Panc1 (cell line): ENCODE results near the gene SNAP23. TPM values are rescaled to one million over a fixed set of nuclear protein-coding genes. Genes with fewer than 3 reads are reported as not detected.

Experiments used
- ATAC-seq: fragments of 200-7000 bp; cut with Tn5 transposase; 2 replicates; pipeline ENCODE4 v1.9.1; 2020; ENCODE audit warnings: mild to moderate bottlenecking, moderate library complexity
- BruUV-seq: library from RNA; stranded (reverse); fragments of 400-500 nt; replicated peaks from 2 replicates; lab custom pipeline; 2021; lab: Mats Ljungman, UMichigan
- CTCF ChIA-PET: fragments of 300-600 bp; sonication (Branson Sonifier 250); formaldehyde crosslinking; loops from one replicate; lab custom pipeline; 2022; ENCODE audit warnings: antibody characterized with exemption; lab: Charles Lee
- POLR2A ChIA-PET: fragments of 300-600 bp; sonication (Branson Sonifier 250); formaldehyde crosslinking; loops from one replicate; lab custom pipeline; 2022; ENCODE audit warnings: antibody characterized with exemption; lab: Charles Lee
- DNase-seq: peaks from one replicate; pipeline ENCODE4 v3.0.0-alpha.2; 2010; ENCODE audit warnings: low read depth, low spot score
- H3K27ac ChIP-seq: 2 replicates; pipeline ENCODE4 v1.5.1; 2011; ENCODE audit warnings: mild to moderate bottlenecking, low read length, inconsistent platforms
- H3K27me3 ChIP-seq: fragments of 200-500 bp; sonication (Bioruptor generic); 2 replicates; pipeline ENCODE4 v1.6.0; 2014; ENCODE audit warnings: low read length, inconsistent platforms; ENCODE audit not compliant: control insufficient read depth, insufficient read depth
- H3K36me3 ChIP-seq: fragments of 200-500 bp; sonication (Bioruptor generic); 2 replicates; pipeline ENCODE4 v1.5.1; 2014; ENCODE audit warnings: inconsistent platforms, mild to moderate bottlenecking, low read length, moderate library complexity; ENCODE audit not compliant: control insufficient read depth, insufficient read depth
- H3K4me1 ChIP-seq: 2 replicates; pipeline ENCODE4 v1.5.1; 2011; ENCODE audit warnings: inconsistent platforms, mild to moderate bottlenecking, low read length, moderate library complexity; ENCODE audit not compliant: control insufficient read depth, insufficient read depth
- H3K4me3 ChIP-seq, 2 experiments: 2 replicates each; pipeline ENCODE4 v1.5.1; 2011 to 2012; ENCODE audit warnings: low read depth in 2 of 2, low read length in 2 of 2, mild to moderate bottlenecking in 2 of 2, inconsistent platforms in 1 of 2, moderate library complexity in 1 of 2
- H3K9me3 ChIP-seq: fragments of 200-500 bp; sonication (Bioruptor generic); 2 replicates; pipeline ENCODE4 v1.5.1; 2014; ENCODE audit warnings: low read depth, mild to moderate bottlenecking, inconsistent platforms, low read length, moderate library complexity; ENCODE audit not compliant: control insufficient read depth, insufficient read depth
- POLR2AphosphoS5 ChIP-seq: IDR thresholded peaks from 2 replicates; pipeline ENCODE4 v1.6.1; 2012; ENCODE audit warnings: mild to moderate bottlenecking, low read depth, low read length, moderate library complexity
- SIN3A ChIP-seq: IDR thresholded peaks from 2 replicates; pipeline ENCODE4 v1.6.1; 2012; ENCODE audit warnings: low read depth, mild to moderate bottlenecking, low read length, moderate library complexity, borderline replicate concordance; ENCODE audit not compliant: insufficient read depth
- TCF7L2 ChIP-seq: IDR thresholded peaks from 2 replicates; pipeline ENCODE4 v1.6.1; 2011; ENCODE audit warnings: mild to moderate bottlenecking, low read depth, low read length, inconsistent platforms
- in situ Hi-C: cut with HindIII; loops from 2 replicates; pipeline ENCODE4 v1.10.0; 2016; ENCODE audit warnings: low sequenced_read_pairs, low pct_unique_long_range_greater_than_20kb
- intact Hi-C: fragments of 100-400 bp; cut with micrococcal nuclease; formaldehyde crosslinking; loops from one replicate; pipeline ENCODE4 v1.10.0; 2022; ENCODE audit not compliant: unreplicated experiment
- total RNA-seq: library from RNA; stranded (reverse); gene quantifications from one replicate; pipeline ENCODE4 v1.2.1, GENCODE V29; 2021; ENCODE audit not compliant: unreplicated experiment
- TF ChIP-seq, protein P1 (sequence below): fragments of 450-650 bp; IDR thresholded peaks from 2 replicates; pipeline ENCODE4 v1.5.1; 2017; ENCODE audit warnings: mild to moderate bottlenecking
- TF ChIP-seq, protein P2 (sequence below), 2 experiments: IDR thresholded peaks; 2 replicates each; pipeline ENCODE4 v1.6.1; 2011 to 2012; ENCODE audit warnings: low read depth in 2 of 2, control low read depth in 1 of 2, low read length in 1 of 2, mild to moderate bottlenecking in 1 of 2, moderate library complexity in 1 of 2; ENCODE audit not compliant: insufficient read depth in 1 of 2

SNAP23 gene
- total RNA-seq, 1 experiment from 2014 or later, result 48.9 TPM

DNA sequence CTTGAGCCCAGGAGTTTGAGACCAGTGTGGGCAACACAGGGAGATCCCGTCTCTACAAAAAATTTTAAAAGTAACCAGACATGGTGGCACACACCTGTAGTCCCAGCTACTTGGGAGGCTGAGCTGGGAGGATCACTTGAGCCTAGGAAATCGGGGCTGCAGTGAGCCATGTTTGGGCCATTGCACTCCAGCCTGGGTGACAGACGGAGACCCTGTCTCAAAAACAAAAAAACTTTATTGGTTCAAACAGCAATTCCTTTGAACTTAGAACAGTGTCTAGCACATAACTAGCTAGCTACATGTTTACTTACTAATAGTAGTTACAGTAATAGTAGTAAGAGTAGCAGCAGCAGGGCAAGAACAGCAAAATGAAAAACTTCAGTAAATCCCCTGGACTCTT is 63.3 kb downstream of the SNAP23 start:
- no peaks in the 10 kb centered on the region for H3K27me3 ChIP-seq
- H3K9me3 ChIP-seq, result no peaks in the 10 kb centered on the region
- BruUV-seq, result no TSS peak
- H3K27ac ChIP-seq, result no peak overlapping the region
- in situ Hi-C loops, result no loop called here
- intact Hi-C loops, result no loop called here
- CTCF ChIA-PET, result no interaction called here
- peaks cover 10% of the 10 kb centered on the region; the same call in 1 of the 2 replicates for H3K36me3 ChIP-seq
- TF ChIP-seq, protein P1, sequence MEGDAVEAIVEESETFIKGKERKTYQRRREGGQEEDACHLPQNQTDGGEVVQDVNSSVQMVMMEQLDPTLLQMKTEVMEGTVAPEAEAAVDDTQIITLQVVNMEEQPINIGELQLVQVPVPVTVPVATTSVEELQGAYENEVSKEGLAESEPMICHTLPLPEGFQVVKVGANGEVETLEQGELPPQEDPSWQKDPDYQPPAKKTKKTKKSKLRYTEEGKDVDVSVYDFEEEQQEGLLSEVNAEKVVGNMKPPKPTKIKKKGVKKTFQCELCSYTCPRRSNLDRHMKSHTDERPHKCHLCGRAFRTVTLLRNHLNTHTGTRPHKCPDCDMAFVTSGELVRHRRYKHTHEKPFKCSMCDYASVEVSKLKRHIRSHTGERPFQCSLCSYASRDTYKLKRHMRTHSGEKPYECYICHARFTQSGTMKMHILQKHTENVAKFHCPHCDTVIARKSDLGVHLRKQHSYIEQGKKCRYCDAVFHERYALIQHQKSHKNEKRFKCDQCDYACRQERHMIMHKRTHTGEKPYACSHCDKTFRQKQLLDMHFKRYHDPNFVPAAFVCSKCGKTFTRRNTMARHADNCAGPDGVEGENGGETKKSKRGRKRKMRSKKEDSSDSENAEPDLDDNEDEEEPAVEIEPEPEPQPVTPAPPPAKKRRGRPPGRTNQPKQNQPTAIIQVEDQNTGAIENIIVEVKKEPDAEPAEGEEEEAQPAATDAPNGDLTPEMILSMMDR, result no peak
- TF ChIP-seq TCF7L2, result no peak
- POLR2A ChIA-PET, result no interaction called here
- no peak overlapping the region for H3K4me3 ChIP-seq
- no peak for DNase-seq
- no peak for ATAC-seq
- H3K4me1 ChIP-seq, result no peaks in the 10 kb centered on the region

DNA sequence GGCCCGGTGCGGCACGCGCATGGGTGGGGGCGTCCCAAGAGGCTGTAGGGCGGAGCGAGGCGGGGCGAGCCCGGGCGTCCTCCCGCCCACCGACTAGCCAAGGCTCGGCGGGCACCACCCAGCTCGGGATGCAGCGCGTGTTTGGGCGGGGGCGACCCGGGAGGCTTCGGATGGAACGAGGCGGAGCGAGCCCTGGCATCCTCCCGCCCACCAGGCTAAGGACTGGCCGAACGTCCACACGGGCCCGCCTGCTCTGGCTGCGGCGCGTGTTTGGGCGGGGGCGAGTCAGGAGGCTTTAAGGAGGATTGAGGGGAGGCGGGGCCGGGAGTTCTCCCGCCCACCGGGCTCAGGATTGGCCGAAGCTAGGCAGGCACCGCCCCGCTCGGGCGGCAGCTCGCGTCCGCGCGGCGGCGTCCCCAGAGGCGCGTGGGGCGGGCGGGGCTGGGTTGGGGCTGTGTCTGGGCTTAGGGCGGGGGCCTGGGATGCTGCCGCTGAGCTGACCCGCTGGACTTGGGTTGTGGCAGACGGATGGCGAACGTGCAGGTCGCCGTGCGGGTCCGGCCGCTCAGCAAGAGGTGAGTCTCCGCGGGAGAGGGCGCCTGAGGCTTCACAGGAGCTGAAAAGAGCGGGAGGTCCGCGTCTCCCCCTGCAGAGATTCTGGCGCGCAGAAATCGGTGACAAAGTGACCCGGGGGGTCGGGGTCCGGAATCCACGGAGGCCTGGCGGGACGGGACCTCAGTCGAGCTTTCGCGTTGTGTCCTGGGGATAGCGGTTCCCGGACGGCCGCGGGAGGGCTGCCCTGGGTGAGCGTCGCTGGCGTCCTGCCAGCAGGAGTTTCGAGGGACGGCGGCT is 80.0 kb downstream of the SNAP23 start, which contains the start of gene STARD9:
Gene STARD9 (plus strand): TSS at position 419 of the 852 bp plus-strand sequence. CDS start 110 bp downstream, at position 529.
- peaks cover 15% of the 10 kb centered on the region for H3K4me1 ChIP-seq
- peak within 1 kb of the TSS; percentile 81 to 90 for H3K4me3 ChIP-seq
- ATAC-seq (peak; percentile 97), DNase-seq (peak; percentile 88)
- POLR2A ChIA-PET, result interaction anchor here (0.5 to 1.2 kb wide), 8 partner anchors 27 to 284 kb away, joined by 3 to 15 read pairs (median 4); partner anchors contain the start of genes HAUS2 and LRRC57
- no peak for TF ChIP-seq TCF7L2
- TF ChIP-seq SIN3A, result no peak; the same call in 1 of the 2 replicates
- TF ChIP-seq, protein P1, result no peak
- TF ChIP-seq, protein P2, sequence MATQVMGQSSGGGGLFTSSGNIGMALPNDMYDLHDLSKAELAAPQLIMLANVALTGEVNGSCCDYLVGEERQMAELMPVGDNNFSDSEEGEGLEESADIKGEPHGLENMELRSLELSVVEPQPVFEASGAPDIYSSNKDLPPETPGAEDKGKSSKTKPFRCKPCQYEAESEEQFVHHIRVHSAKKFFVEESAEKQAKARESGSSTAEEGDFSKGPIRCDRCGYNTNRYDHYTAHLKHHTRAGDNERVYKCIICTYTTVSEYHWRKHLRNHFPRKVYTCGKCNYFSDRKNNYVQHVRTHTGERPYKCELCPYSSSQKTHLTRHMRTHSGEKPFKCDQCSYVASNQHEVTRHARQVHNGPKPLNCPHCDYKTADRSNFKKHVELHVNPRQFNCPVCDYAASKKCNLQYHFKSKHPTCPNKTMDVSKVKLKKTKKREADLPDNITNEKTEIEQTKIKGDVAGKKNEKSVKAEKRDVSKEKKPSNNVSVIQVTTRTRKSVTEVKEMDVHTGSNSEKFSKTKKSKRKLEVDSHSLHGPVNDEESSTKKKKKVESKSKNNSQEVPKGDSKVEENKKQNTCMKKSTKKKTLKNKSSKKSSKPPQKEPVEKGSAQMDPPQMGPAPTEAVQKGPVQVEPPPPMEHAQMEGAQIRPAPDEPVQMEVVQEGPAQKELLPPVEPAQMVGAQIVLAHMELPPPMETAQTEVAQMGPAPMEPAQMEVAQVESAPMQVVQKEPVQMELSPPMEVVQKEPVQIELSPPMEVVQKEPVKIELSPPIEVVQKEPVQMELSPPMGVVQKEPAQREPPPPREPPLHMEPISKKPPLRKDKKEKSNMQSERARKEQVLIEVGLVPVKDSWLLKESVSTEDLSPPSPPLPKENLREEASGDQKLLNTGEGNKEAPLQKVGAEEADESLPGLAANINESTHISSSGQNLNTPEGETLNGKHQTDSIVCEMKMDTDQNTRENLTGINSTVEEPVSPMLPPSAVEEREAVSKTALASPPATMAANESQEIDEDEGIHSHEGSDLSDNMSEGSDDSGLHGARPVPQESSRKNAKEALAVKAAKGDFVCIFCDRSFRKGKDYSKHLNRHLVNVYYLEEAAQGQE (IDR thresholded peaks at IDR 0.05; ENCODE audit: insufficient read depth in 1 of 2, low read depth in 2 of 2, low read length in 1 of 2), result 0 out of 4 replicates have a peak, but pooled peaks of 1 of the 2 experiments have one; percentile 23
- peak; percentile 55 for TF ChIP-seq POLR2AphosphoS5
- no TSS peak for BruUV-seq
- in situ Hi-C loops (no loop called here), intact Hi-C loops (no loop called here)
- CTCF ChIA-PET, result interaction anchor here (0.6 to 0.9 kb wide), 2 partner anchors 12 to 39 kb away, joined by 3 read pairs; no protein-coding TSS in a partner anchor
- no peaks in the 10 kb centered on the region for H3K36me3 ChIP-seq
- no peaks in the 10 kb centered on the region for H3K27me3 ChIP-seq
- H3K27ac ChIP-seq, result peak within 1 kb of the TSS; percentile 90
- H3K9me3 ChIP-seq, result no peaks in the 10 kb centered on the region
